HepG2 (cell line): ENCODE results near the gene ZNF764. TPM values are rescaled to one million over a fixed set of nuclear protein-coding genes. Genes with fewer than 3 reads are reported as not detected.
A peak's percentile ranks its signal among the peaks of the same experiment; 100 is the strongest.

Source experiments
- CTCF ChIP-seq: sonication (generic); formaldehyde crosslinking; IDR thresholded peaks from 2 replicates; pipeline ENCODE4 v1.5.0; 2020; ENCODE audit warnings: mild to moderate bottlenecking, missing genetic modification reagents, moderate library complexity
- DMTF1 ChIP-seq: sonication (generic); formaldehyde crosslinking; IDR thresholded peaks from 2 replicates; pipeline ENCODE4 v1.4.0; 2020; ENCODE audit warnings: mild to moderate bottlenecking, missing genetic modification reagents
- FOXA3 ChIP-seq: IDR thresholded peaks from 2 replicates; pipeline ENCODE4 v1.6.1; 2016; ENCODE audit warnings: missing genetic modification reagents, missing compliant biosample characterization
- HDAC1 ChIP-seq: sonication (generic); formaldehyde crosslinking; IDR thresholded peaks from 2 replicates; pipeline ENCODE4 v1.5.1; 2020; ENCODE audit warnings: mild to moderate bottlenecking, missing genetic modification reagents
- HINFP ChIP-seq: sonication (generic); formaldehyde crosslinking; IDR thresholded peaks from 2 replicates; pipeline ENCODE4 v1.4.0; 2020; ENCODE audit warnings: low read depth, mild to moderate bottlenecking, missing genetic modification reagents
- HMG20B ChIP-seq: conservative IDR thresholded peaks from 2 replicates; pipeline ENCODE4 v1.6.1; 2016; ENCODE audit warnings: missing genetic modification reagents, missing compliant biosample characterization
- HNF4A ChIP-seq: sonication (generic); formaldehyde crosslinking; IDR thresholded peaks from 2 replicates; pipeline ENCODE4 v1.4.0; 2020; ENCODE audit warnings: missing genetic modification reagents
- JARID2 ChIP-seq: sonication (generic); formaldehyde crosslinking; IDR thresholded peaks from 2 replicates; pipeline ENCODE4 v1.8.1; 2023; ENCODE audit warnings: missing genetic modification reagents, inconsistent platforms; ENCODE audit not compliant: insufficient replicate concordance
- KLF9 ChIP-seq: IDR thresholded peaks from 2 replicates; pipeline ENCODE4 v1.6.1; 2016; ENCODE audit warnings: low read depth
- MAX ChIP-seq: IDR thresholded peaks from 2 replicates; pipeline ENCODE4 v1.6.1; 2012; ENCODE audit warnings: inconsistent platforms
- NRL ChIP-seq: sonication (generic); formaldehyde crosslinking; IDR thresholded peaks from 2 replicates; pipeline ENCODE4 v1.5.0; 2020; ENCODE audit warnings: missing genetic modification reagents, mild to moderate bottlenecking, moderate library complexity, borderline replicate concordance
- SMARCE1 ChIP-seq: fragments of 450-650 bp; IDR thresholded peaks from 2 replicates; pipeline ENCODE4 v1.6.1; 2017; ENCODE audit warnings: borderline replicate concordance
- XRCC5 ChIP-seq: fragments of 200-400 bp; formaldehyde crosslinking; optimal IDR thresholded peaks from 2 replicates; pipeline ENCODE3; 2017; ENCODE audit warnings: mild to moderate bottlenecking, low read length
- ZBTB26 ChIP-seq: IDR thresholded peaks from 2 replicates; pipeline ENCODE4 v1.6.1; 2016; ENCODE audit warnings: missing compliant biosample characterization, missing genetic modification reagents, borderline replicate concordance
- ZBTB49 ChIP-seq: sonication (generic); formaldehyde crosslinking; IDR thresholded peaks from 2 replicates; pipeline ENCODE4 v1.4.0; 2020; ENCODE audit warnings: missing genetic modification reagents, borderline replicate concordance
- ZNF296 ChIP-seq: sonication (generic); formaldehyde crosslinking; conservative IDR thresholded peaks from 2 replicates; pipeline ENCODE4 v1.5.0; 2020; ENCODE audit warnings: mild to moderate bottlenecking, missing genetic modification reagents
- ZNF335 ChIP-seq: sonication (generic); formaldehyde crosslinking; IDR thresholded peaks from 2 replicates; pipeline ENCODE4 v1.4.0; 2020; ENCODE audit warnings: missing genetic modification reagents
- ZNF441 ChIP-seq: sonication (generic); formaldehyde crosslinking; IDR thresholded peaks from 2 replicates; pipeline ENCODE4 v1.7.0; 2021; ENCODE audit warnings: missing genetic modification reagents, borderline replicate concordance
- ZNF562 ChIP-seq: sonication (generic); formaldehyde crosslinking; IDR thresholded peaks from 2 replicates; pipeline ENCODE4 v1.8.0; 2022; ENCODE audit warnings: missing genetic modification reagents, borderline replicate concordance
- ZSCAN25 ChIP-seq: sonication (generic); formaldehyde crosslinking; IDR thresholded peaks from 2 replicates; pipeline ENCODE4 v1.8.0; 2022; ENCODE audit warnings: mild to moderate bottlenecking, missing genetic modification reagents
- polyA plus RNA-seq, 8 experiments: library from polyadenylated mRNA; depleted of rRNA in 3 of 8; stranded (reverse) in 7 of 8; unstranded in 1 of 8; fragments of >200 nt; fragmentation: Illumina TruSeq in 4 of 8; extraction: Trizol in 4 of 8; gene quantifications; 2 replicates each; pipeline versions ENCODE4 v1.2.1 to v1.2.3, GENCODE V29; 2011 to 2016; ENCODE audit warnings: low read depth in 4 of 8, missing spikeins in 1 of 8, mixed read lengths in 1 of 8; ENCODE audit not compliant: insufficient read depth in 1 of 8
- total RNA-seq, 5 experiments: library from RNA; depleted of rRNA; stranded (reverse); fragments of >200 nt; fragmentation: Illumina TruSeq; extraction: Trizol; gene quantifications; 2 replicates each; pipeline ENCODE4 v1.2.3, GENCODE V29; 2016; ENCODE audit warnings: low read depth in 1 of 5

Gene ZNF764
- total and polyA plus RNA-seq, 2 of the 13 experiments (the other 11 are each of a cell fraction or from before 2014, with no cell fraction given), result 4.1 to 9.1 TPM

- TF ChIP-seq ZBTB26 (CRISPR knock-in tag) (peak; percentile 50; the same call in 1 of the 2 replicates), HMG20B (no peak), HNF4A (peak; percentile 16; the same call in 1 of the 2 replicates), HDAC1 (CRISPR knock-in tag) (peak; percentile 31; the same call in 1 of the 2 replicates), HINFP (CRISPR knock-in tag) (0 out of 2 replicates have a peak, but pooled peaks have one; percentile 23), JARID2 (CRISPR knock-in tag) (no peak), XRCC5 (no peak), ZBTB49 (CRISPR knock-in tag) (no peak), DMTF1 (CRISPR knock-in tag) (0 out of 2 replicates have a peak, but pooled peaks have one; percentile 58), ZNF296 (CRISPR knock-in tag) (no peak), ZNF335 (CRISPR knock-in tag) (no peak), KLF9 (no peak), CTCF (CRISPR knock-in tag) (peak; percentile 34), ZNF441 (CRISPR knock-in tag) (peak; percentile 69; the same call in 1 of the 2 replicates), ZSCAN25 (CRISPR knock-in tag) (peak; percentile 98), SMARCE1 (no peak), MAX (peak; percentile 76), NRL (peak; percentile 78), FOXA3 (CRISPR knock-in tag) (peak; percentile 27), ZNF562 (CRISPR knock-in tag) (no peak)
These were observed 36.1 kb downstream of the ZNF764 start (continued) for GRCh38 chr16:30521873-30522641.
